Stimulated activated CD8-positive, alpha-beta memory T cell treated with anti-CD3 and anti-CD28 coated beads, Interleukin-7, amount 100 ng/mL, for 48 hours (primary cell): Measurements from ENCODE around the gene GRK5.

ENCODE experiments used
- DNase-seq, 2 donors: peaks; one replicate each; pipeline ENCODE4 v3.0.0-alpha.2; 2020; ENCODE audit warnings: low read depth in 1 of 2; ENCODE audit errors: extremely low read depth in 1 of 2

The GRK5 gene

GRCh38 chr10:119314061-119314460 lies 106.7 kb downstream of the GRK5 start:
- no peak for DNase-seq

- DNase-seq = no peak
These were observed 107.1 kb downstream of the GRK5 start for GRCh38 chr10:119314486-119314885.

GRCh38 chr10:119315128-119316001 lies 108.0 kb downstream of the GRK5 start:
- peak; percentile 61 to 87 for DNase-seq

- no peak for DNase-seq
These were observed 108.6 kb downstream of the GRK5 start for GRCh38 chr10:119316002-119316358.

- DNase-seq = no peak
These were observed 109.3 kb downstream of the GRK5 start for GRCh38 chr10:119316729-119317097.

- no peak for DNase-seq
These were observed 111.2 kb downstream of the GRK5 start for GRCh38 chr10:119318411-119319160.

- DNase-seq = no peak
These were observed 112.0 kb downstream of the GRK5 start for GRCh38 chr10:119319161-119319919.

GRCh38 chr10:119319920-119320258 lies 112.5 kb downstream of the GRK5 start:
- no peak for DNase-seq

GRCh38 chr10:119320981-119321380 lies 113.6 kb downstream of the GRK5 start:
- DNase-seq = no peak

- DNase-seq = no peak
These were observed 116.0 kb downstream of the GRK5 start for GRCh38 chr10:119323085-119324016.

- DNase-seq = no peak
These were observed 117.8 kb downstream of the GRK5 start for GRCh38 chr10:119325131-119325530.

- no peak for DNase-seq
These were observed 118.8 kb downstream of the GRK5 start for GRCh38 chr10:119326167-119326566.

GRCh38 chr10:119327096-119327745 lies 119.8 kb downstream of the GRK5 start:
- DNase-seq = no peak

GRCh38 chr10:119328223-119328622 lies 120.9 kb downstream of the GRK5 start:
- DNase-seq = no peak

GRCh38 chr10:119330342-119330741 lies 123.0 kb downstream of the GRK5 start:
- DNase-seq = no peak

- no peak for DNase-seq
These were observed 123.7 kb downstream of the GRK5 start for GRCh38 chr10:119331061-119331460.

- peak; percentile 41 to 75 for DNase-seq
These were observed 125.9 kb downstream of the GRK5 start for GRCh38 chr10:119333146-119333792.

- DNase-seq = no peak
These were observed 128.4 kb downstream of the GRK5 start for GRCh38 chr10:119335671-119336353.

- no peak for DNase-seq
These were observed 129.2 kb downstream of the GRK5 start for GRCh38 chr10:119336599-119336998.
